ENCODE results near the gene NHSL1.

NHSL1 gene

DNA sequence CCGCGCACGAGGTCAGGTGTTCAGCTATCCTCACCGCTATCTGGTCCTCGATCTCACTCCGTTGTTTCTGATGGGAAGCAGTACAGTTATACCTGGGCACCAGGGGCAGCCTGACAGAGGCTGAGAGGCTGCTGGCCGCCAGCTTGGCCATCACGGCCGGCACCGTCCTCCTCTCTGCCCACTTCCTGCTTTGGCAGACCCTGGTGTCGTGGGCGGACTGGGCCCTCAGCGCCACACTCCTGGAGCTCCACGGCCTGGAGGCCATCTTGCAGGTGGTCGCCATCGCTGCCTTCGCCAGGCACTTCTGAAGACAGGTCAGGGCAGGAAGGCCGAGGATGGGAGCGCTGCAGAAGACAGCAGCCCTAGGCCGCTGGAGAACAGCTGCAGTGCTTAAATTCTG is 35.2 kb downstream of the NHSL1 start:
- no peak for DNase-seq (ENCODE audit: low spot score)

DNA sequence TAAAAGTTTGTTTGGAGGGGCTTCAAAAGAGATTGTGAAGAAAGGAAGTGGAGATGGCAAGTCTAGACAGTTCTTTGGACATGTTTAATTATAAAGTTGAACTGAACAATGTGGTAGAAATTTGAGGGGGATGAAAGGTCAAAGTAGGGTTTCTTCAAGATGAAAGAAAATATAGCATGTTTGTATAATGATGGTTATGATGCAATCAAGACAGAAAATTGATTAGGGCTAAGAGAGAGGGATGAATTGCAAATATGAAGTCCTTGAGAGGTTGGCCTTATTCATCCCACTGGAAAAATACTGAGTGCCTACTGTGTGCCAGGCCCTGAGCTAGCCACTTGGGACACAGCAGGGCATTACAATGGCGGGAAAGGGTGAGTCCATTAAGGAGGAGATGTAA is 37.6 kb downstream of the NHSL1 start:
- no peak for DNase-seq (ENCODE audit: low spot score)

DNA sequence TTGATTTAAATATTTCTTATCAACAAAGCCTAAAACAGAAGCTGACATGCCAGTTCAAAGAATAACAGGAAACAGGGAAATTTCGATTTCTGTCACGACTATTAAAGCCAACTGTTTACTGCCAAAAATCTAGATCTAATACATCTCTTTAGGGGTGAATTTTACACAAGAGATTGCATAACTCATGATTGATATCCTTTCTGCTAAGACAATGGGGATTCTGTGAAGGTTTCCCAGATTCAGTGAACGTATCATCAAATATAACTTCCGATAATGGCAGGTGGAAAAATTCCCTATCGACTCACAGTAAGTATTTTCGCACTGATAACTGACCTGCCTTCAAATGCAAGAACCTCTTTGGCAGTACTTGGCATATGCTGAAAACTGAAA is 42.9 kb downstream of the NHSL1 start:
- DNase-seq (ENCODE audit: low spot score), result no peak

DNA sequence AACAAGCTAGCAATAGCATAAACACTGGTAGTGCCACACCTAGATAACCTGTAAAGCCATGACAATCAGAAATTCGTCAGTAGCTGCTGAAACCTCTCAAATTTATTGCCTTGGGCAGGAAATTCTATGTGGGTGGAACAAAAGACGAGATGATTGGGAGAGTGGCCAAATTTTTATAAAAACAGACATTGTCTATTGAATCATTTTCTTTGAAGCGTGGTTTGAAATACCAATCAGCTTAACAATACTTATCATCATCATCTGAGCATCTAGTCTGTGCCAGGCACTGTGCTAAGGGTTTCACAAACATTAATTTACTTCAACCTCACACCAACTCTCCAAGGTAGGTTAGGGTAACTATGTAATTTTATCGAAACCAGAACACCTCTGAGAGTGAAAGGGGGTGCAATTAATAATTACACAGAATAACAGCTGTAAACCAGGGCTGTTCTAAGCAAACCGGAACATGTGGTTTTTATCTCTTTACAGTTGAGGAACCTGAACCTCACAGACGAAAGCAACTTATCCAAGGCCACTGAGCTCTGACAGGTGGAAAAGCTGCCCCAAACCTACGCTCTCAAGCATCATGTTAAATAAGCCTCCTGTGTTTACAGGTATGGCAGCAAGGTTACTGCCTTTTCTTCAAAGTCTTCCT is 43.4 kb downstream of the NHSL1 start:
- peak; percentile 79 for DNase-seq (ENCODE audit: low spot score)

DNA sequence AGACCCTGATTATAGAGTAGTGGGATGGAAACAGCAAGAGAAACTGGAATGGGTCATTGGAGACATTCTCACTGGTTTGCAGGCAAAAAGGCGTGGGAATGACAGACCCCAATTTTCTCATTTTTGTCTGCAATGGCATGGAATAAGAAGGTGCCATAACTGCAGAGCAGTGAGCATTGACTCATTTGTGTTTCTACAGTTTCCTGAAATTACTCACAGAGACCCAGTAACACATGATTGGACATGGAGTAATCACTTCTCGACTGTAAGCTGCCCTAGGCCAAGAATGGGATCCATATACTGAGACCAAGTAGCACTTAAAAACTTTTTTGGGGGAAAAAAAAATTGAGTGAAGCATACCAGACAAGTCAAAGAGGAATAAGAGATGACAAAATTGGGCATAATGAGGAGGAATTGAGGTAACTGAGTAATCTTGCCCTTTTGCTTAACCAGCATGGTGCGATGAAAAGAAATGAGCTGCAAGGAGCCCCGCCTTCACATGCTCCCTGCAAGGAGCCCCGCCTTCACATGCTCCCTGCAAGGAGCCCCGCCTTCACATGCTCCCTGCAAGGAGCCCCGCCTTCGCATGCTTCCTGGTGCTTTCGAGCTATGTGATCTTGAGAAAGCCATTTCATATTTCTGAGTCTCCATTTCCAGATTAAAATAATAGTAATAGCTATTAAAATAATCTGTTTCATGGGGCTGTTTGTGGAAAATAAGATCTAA is 44.1 kb downstream of the NHSL1 start:
- peak; percentile 75 for DNase-seq (ENCODE audit: low spot score)

DNA sequence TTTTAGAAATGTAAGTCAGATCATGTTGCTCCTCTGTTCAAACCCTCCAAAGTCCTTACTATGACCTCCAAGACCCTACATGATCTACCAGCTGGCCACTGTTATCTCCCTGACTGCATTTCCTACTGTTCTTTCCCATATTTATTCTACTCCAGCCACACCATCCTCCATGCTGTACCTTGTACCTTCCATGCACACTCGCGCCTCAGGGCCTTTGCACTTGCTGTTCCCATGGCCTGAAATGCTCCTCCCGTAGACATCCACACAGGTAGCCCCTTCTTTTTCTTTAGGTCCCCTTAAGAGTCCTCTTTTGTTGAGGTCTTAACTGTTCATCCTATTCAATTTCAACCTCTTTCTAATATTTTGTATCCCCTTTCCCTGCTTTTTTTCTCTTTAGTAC is 48.3 kb downstream of the NHSL1 start:
- DNase-seq (ENCODE audit: low spot score), result no peak

DNA sequence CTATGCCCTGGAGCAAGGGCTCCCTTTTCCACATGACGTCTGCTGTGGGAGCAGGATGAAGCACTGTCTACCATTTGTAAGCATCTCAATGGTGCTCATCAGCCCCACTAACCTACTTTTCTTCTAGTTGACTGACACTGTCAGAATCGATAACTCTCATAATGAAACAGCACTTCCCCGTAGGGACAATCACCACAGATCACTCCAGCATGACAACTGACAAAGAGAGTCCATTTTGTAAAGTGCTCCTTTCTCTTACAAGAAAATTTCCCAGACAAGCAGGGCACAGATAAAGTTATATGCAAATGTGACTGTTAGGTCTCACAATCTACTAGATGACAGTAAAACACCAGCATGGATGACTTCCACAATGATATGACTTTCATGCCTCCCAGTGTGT is 48.8 kb downstream of the NHSL1 start:
- no peak for DNase-seq (ENCODE audit: low spot score)

DNA sequence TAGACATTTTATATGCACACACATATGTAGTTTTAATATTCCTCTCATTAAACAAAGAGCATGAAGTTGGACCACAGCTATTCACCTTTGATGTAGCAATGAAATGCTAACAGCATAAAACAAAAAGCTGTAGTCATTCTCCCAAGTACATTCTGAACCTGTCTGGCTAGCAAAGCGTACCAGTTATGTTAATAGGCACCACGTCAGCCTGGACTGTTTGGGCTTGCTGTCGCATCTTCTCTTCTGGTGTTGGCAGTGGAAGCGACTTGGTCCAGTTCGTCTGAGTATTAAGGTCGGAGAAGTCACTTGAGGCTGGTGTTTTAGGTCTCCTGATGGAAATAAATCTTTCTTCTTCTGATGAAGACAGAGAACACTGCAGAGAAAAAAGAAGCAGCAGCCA is 52.5 kb downstream of the NHSL1 start:
- no peak for DNase-seq (ENCODE audit: low spot score)

DNA sequence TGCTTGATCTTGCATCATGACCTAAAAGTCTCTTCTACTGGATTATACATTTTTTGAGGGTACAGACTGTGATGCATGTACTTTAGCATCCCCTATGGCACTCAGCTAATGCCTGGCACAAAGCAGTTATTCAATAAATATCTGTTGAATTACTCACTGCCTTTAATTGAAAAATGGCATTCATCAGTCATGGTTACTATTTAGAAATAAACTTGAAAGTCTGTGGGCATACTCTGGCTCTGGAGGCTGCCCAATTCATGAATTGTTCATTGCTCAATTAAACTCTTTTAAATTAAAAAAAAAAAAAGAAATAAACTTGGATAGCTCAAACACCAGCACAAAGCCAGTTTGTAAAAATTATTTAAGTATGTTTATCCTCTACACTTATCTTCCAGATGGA is 55.3 kb downstream of the NHSL1 start:
- no peak for DNase-seq (ENCODE audit: low spot score)

DNA sequence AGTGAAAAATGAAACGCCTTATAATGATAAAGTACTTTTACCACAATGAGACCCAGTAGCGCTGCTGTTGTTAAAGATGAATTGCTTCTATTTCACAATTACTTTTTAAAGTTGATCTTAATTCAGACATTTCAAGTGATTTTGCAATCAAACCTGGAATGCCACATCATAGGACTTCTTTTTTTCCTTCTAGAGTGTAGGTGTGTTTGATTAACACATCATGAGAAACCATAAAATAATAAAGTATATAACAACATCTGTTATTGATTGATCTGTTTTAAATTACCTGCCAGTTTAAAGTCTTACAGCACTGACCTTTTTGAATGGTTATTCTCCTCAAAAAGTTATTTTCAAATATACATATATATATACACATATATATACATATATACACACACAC is 56.6 kb downstream of the NHSL1 start:
- no peak for DNase-seq (ENCODE audit: low spot score)

DNA sequence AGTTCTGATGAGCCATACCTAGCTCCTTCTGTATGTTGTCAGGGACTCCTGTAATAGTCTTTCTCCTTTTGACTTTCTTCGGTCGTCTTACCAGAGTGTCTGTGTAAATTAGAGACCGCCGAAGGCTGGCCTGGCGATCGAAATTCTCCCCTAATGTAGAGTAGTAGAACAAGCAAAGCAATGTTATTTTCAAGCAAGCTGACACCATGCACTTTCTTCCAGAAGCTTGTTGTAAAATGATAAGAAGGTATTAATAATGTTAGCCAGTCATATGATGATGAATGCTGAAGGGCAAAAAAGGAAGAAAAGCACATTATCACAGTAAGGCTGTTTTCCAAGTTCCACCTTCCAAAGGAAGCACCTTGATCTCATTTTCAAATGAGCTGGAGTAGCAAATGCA is 57.3 kb downstream of the NHSL1 start:
- DNase-seq (ENCODE audit: low spot score), result no peak

DNA sequence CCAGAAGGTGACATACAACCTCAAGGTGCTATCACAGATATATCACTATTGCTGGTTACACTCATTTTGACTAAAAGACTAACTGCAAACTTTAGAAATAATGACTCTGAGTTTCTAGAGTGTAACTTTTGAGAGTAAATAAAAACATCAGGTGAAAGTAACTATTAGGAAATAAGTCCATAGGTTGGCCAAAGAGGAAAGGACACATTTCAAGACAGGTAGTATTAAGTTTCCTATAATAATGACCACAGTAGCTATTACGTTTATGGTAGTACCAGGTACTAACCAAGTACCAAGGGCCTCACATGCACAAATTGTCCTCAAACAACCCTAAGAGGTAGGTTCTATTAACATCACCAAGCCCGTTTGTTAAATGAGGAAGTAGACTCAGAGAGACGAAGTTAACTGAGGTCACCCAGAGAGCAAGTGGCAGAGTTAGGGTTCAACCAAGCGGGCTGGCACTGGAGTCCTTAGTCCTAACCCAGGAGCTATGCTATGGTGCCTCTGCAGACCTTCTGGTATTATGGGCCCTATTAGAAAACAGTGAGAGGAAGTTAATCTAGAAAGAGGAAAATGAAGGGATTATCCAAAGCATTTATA is 58.4 kb downstream of the NHSL1 start:
- DNase-seq (ENCODE audit: low spot score), result no peak

DNA sequence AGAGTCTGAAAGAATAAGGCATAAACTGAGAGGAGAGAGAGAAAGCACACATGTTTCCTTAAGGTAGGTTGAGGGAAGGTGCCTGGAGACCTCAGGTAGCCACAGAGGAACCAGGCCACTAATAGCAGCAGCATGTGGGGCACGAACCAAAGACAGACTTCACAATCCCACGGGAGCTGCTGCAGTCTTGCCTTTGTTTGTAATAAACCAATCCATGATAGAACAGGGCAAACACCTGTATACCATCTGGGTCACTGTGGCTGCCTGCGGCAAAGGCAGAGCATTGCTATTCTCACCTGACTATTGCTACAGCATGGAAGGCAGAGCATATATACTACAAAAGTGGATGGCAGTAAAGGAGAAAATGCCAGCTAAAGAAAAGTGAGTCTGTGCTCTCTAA is 59.0 kb downstream of the NHSL1 start:
- DNase-seq (ENCODE audit: low spot score), result no peak

DNA sequence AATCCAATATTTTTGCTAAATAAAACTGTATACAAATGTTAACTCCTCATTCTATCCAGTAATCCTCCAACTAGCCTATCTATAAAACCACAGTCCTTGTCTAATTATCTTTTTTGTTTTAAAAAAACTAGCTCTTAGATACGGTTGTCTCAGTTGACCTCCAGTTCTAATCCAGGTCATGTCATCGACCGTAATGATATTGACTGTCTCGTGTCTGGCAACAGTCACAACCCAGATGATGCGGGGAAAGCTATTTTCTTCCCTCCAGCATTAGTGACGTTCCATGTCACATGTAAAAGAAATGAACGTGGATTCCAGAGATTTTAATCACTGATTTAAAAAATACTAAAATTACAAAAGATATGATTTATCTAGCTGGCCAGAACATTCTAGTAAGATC is 59.7 kb downstream of the NHSL1 start:
- DNase-seq (ENCODE audit: low spot score), result no peak

DNA sequence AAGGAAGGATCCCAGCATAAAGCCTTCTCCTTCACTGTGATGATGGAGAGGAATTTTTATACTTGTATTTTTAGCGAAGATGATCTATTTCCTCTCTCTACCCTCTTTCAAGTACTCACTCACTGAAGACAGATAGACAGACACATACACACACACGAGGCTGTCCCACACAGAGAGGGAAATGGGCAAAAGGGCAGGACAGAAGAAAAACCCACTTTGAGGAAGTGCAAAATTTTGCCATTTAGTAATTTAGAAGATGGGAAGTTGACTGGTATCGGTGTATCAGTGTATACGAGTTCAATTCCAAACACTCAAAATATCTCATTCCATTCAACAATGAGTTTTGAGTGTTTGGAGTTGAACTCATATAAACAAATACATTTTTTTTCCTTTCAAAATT is 64.4 kb downstream of the NHSL1 start:
- DNase-seq (ENCODE audit: low spot score), result no peak

DNA sequence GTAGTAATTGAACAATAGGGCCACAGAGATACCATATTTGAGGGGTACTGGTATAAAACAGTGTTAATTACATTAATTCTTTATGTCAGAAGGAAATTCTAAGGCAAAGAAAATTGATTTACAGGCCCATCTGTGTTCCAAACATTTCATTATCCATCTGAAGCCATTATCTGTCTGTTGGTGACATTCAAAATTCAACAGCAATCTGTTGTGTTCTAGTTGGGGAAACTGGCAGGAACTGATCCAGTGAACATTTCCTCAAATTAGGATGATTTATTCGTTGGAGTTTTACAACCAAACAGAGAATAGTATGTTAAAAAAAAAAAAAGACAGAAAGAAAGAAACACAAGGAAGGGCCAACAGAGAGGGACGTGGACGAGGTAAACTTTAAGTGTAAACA is 65.2 kb downstream of the NHSL1 start:
- DNase-seq (ENCODE audit: low spot score), result no peak

DNA sequence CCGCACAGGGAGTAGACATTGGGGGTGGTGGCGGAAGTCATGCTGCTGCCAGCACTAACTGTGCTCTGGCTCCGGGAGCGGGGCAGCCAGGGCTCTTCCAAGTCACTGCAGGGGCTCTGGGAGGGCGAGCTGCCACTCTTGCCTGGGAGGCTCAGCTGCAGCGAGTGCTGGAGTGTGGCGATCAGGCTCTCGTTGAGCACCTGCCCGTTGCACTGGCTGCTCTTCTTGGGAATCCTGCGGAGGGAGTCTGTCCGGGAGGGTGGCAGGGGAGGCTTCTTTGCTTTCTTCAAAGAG is 67.3 kb downstream of the NHSL1 start:
- no peak for DNase-seq (ENCODE audit: low spot score)

DNA sequence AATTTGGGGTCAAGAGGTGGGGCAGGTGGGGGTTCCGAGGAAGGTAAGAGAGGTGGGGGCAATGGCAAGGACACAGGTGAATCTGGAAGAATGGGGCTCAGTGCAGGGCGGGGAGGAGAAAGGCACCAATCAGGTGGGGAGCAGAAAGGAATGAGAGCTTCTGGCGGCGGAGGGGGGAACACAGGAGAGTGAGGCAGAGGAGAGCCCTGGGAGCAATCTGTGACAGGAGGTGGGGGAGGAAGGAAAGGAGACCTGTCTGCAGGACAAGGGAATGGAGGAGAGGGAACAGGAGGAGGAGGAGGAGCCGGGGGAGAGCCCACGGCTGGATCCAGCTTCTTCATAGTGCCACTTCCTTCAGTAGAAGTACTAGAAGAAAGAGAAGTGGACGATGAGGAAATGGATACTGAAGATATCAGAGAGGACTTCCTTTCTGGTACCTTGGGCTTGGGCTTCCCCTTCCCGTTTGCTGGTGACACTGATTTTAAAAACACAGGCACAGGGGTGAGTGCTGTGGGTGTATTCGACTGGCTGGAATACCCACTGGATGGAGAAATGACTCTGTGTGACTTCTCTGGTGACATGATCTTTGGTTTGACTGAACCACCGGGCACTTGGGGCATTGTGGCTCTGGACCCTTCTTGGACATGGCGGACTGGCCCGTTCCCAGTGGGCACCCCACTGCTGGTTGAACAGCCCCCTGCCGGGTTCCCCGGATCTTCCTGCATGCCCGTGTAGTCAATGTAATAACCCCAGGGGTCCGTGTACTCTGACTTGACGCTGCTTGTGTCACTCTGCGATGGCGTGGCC is 67.8 kb downstream of the NHSL1 start:
- DNase-seq (ENCODE audit: low spot score), result no peak

DNA sequence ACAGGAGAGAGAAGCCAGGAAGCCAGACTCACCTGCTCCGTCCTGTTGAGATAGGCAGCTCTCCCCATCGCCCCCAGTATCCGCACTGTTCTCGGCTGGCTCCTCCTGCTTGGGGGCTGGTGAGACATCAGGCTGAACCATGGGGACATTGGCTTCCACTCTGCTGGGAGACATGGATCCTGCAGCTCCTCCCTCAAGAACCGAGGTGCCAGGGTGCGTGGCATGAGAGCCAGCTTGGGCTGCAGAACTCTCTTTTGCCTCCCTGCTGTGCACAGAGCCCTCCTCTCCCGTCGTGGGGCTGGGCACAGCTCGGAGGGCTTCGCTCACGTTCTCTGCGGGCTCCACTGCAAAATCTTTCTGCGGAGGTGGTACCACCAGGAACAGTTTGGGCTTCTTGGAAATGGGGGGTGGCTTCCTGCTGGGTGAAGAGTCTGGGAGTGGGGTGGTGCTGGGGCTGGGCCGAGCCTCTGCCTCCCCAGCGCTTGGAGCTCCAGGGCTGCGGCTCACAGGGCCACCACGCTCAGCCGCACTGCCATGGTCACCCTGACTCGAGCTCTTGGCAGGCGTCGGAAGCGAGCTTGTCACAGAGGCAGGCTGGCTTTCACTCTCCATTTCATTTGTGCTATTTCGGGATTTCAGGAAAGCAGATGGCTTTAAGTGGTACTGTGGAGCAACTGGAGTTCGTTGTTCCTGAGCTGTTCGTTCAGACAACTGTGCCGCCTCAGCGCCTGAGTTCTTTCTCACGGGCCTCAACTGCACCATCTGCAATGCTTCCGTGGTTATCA is 68.7 kb downstream of the NHSL1 start:
- DNase-seq (ENCODE audit: low spot score), result no peak

DNA sequence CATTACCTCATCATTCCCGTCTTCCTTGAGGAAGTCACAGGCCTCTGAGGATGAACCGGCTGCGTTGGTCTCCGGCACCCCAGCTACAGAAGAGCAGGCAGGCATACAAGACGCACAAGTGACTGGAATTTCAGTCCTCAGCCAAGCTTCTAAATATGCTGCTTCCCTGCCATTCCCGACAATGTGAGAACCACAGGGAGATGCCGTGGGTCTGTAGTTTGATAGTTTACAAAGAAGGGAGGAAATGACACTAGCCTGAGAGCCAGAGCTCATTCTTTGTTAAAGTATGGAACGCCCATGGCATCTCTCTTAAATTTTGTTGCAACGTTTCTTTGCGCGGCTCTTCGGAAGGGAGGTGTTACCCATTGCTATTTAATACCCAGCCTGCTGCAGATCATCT is 69.5 kb downstream of the NHSL1 start:
- no peak for DNase-seq (ENCODE audit: low spot score)

DNA sequence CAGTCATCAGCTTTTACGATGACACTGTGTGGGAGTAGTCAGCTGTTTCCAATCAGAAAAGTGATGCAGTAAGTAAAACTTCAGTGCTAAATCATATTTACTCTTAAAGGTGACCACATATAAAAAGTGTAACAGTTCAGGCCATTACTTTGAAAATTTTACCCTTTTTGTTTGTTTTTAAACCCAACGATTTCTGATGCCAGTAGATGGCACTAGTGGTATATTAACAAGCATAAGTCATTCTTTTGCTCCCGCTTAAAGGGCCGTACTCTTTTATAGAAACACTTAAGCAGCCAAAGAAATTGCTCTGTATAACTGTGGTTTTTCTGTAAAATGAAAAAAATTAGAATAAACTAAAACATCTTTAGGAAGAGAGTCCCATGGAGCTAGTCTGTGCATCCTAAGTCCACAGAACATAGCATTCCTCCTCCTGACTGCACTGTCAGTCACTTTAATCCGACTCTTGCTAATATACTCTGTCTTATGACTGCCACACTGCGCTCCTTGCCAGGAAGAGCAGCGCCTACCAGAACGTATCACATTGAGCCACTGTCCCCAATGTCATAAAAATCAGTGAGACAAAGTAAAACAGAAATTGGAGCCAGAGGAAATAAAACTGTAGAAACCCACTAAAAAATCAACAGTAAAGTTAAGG is 70.2 kb downstream of the NHSL1 start:
- DNase-seq (ENCODE audit: low spot score), result peak; percentile 62

DNA sequence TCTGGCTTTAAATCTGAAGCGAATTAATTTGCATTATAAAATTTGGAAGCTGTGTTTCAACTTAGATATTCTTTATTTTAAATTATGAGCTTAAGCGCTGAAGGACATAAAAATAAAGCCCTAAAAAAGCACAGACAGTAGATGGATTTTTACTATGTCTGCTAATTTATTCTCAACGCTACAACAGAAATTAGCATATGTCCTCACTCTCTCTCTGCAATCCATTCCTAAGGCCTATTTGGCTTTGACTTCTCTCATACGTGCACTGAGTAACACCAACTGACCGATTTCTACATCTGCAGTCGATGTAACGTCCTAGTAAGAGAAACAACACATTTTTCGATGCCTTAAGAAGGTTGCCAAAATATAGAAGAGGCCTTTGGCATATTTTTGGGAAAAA is 71.6 kb downstream of the NHSL1 start:
- DNase-seq (ENCODE audit: low spot score), result no peak
